Keratinocyte (primary cell): ENCODE results near the gene MAGI1.

Source experiments
- EZH2 ChIP-seq: IDR thresholded peaks from one replicate; pipeline ENCODE4 v1.6.1; 2012; ENCODE audit warnings: inconsistent platforms, mild to moderate bottlenecking, low read length, moderate library complexity
- TF ChIP-seq, protein P1 (sequence below), 3 experiments: IDR thresholded peaks in 1 of 3; conservative IDR thresholded peaks in 1 of 3; optimal IDR thresholded peaks in 1 of 3; 2 replicates in 2 of 3; 3 replicates in 1 of 3; pipeline versions ENCODE3 to v1.5.1; 2011; ENCODE audit warnings: low read length in 3 of 3, mild to moderate bottlenecking in 3 of 3, moderate library complexity in 2 of 3, control low read depth in 1 of 3, inconsistent platforms in 1 of 3; ENCODE audit not compliant: insufficient read depth in 2 of 3; ENCODE audit errors: extremely low read depth in 1 of 3

DNA sequence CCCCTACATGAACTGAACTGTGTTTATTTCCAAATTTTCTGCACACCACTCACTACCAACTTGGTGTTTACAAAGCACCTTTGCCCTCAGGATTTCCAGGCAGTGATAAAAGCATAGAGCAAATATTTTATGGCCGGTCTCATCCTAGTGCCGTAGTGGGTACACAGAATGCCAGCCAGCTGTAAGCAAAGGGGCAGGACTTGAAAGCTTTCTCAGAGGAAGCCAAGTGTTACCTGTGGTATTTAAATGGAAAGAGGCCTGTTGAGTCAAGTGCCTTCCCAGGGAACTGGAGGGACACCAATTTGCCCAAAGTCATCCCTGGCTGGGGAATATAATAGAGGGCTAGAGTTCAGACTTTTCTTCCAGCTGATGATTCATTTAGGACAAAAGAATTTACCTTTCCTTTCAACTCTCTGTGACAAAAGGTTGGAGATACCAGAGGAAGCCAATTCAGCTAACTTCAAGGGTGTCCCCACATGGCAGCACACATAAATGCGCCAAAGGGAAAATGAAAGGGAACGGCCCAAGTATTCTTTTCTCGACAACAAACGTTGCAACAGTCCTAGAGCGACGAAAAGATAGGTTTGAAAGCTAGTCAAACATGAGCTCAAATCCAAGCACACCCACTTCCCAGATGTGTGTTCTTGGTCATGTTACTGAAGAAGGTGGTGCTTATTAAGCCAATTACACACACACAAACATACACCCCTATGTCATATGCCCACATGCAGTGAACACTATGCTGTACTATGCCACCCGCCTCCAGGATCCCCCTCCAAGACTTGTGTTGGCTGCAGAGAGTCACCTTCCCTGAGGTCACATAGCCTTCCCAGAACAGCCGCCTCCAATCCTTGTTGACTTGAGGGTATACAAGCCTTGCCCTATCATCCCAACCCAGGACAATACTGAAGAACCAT lies 27.7 kb downstream of the MAGI1 start:
- TF ChIP-seq, protein P1, sequence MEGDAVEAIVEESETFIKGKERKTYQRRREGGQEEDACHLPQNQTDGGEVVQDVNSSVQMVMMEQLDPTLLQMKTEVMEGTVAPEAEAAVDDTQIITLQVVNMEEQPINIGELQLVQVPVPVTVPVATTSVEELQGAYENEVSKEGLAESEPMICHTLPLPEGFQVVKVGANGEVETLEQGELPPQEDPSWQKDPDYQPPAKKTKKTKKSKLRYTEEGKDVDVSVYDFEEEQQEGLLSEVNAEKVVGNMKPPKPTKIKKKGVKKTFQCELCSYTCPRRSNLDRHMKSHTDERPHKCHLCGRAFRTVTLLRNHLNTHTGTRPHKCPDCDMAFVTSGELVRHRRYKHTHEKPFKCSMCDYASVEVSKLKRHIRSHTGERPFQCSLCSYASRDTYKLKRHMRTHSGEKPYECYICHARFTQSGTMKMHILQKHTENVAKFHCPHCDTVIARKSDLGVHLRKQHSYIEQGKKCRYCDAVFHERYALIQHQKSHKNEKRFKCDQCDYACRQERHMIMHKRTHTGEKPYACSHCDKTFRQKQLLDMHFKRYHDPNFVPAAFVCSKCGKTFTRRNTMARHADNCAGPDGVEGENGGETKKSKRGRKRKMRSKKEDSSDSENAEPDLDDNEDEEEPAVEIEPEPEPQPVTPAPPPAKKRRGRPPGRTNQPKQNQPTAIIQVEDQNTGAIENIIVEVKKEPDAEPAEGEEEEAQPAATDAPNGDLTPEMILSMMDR (optimal IDR thresholded peaks at IDR 0.05 in 1 of 3, IDR thresholded peaks at IDR 0.05 in 1 of 3, conservative IDR thresholded peaks at IDR 0.05 in 1 of 3; ENCODE audit: extremely low read depth in 1 of 3, insufficient read depth in 2 of 3, low read length in 3 of 3) = peak in 1 of 3 experiments; percentile 37
- no peak for TF ChIP-seq EZH2
